Measurements from ENCODE around the gene KRT40. TPM values are rescaled to one million over a fixed set of nuclear protein-coding genes. Genes with fewer than 3 reads are reported as not detected.

Gene KRT40
- total and polyA plus RNA-seq, 9 of the 15 experiments (the other 6 are each of a cell fraction or from before 2014, with no cell fraction given) = not detected

- no peak for ATAC-seq
- H3K27ac ChIP-seq (ENCODE audit: extremely low read depth, low read depth, low read length) = no peak overlapping the region
- no peaks in the 10 kb centered on the region for H3K9me1 ChIP-seq (ENCODE audit: control insufficient read depth, insufficient read depth, low read length)
- ChIA-PET CTCF (ENCODE audit: low intra/inter-chr PET ratio) (no interaction called here), POLR2A (interaction anchor here (0.9 to 1.8 kb wide), 2 partner anchors 9 to 30 kb away, joined by 4 read pairs; no protein-coding TSS in a partner anchor)
- no peaks in the 10 kb centered on the region for H4K20me1 ChIP-seq (replicated peaks; ENCODE audit: control insufficient read depth, insufficient read depth, low read length)
- DNase-seq (ENCODE audit: extremely low read depth in 1 of 4, low spot score in 3 of 4) = no peak
- H3K27me3 ChIP-seq (ENCODE audit: control insufficient read depth in 2 of 2, insufficient read depth in 2 of 2, low read length in 2 of 2) = peaks cover 2 to 11% of the 10 kb centered on the region in 2 experiments; a peak in 4 of 5 replicates
- BruUV-seq (replicated peaks) = no TSS peak
- intact Hi-C loops (cut with micrococcal nuclease) (no loop called here), in situ Hi-C loops (cut with MboI) (no loop called here)
- H3K9me3 ChIP-seq (replicated peaks; ENCODE audit: control insufficient read depth, insufficient read depth, low read depth, low read length) = no peaks in the 10 kb centered on the region
- no peaks in the 10 kb centered on the region for H3K79me2 ChIP-seq (ENCODE audit: control insufficient read depth, insufficient read depth, low read length)
- H3K4me2 ChIP-seq (ENCODE audit: insufficient read depth, low read length) = no peak overlapping the region
- H3K4me3 ChIP-seq = no peak overlapping the region
- no peaks in the 10 kb centered on the region for H3K36me3 ChIP-seq (ENCODE audit: control insufficient read depth, insufficient read depth, low read length)
- 2% methylated on average over 7 of the region's 7 CpGs for WGBS (ENCODE audit: insufficient coverage, low coverage, missing lambda C conversion rate)
- no peaks in the 10 kb centered on the region for H3K4me1 ChIP-seq (replicated peaks in 1 of 2; ENCODE audit: control insufficient read depth in 2 of 2, insufficient read depth in 2 of 2, low read length in 2 of 2)
- no peak overlapping the region for H2AFZ ChIP-seq (ENCODE audit: low read depth, low read length)
- no peak for FAIRE-seq
- no peak overlapping the region for H3K9ac ChIP-seq (ENCODE audit: insufficient read depth in 1 of 2, low read depth in 2 of 2, low read length in 2 of 2)
- TF ChIP-seq JUNB (CRISPR knock-in tag; conservative IDR thresholded peaks at IDR 0.05) (no peak), ELF4 (CRISPR knock-in tag; IDR thresholded peaks at IDR 0.05) (no peak), PHB2 (IDR thresholded peaks at IDR 0.05; ENCODE audit: low read depth) (no peak), GABPB1 (CRISPR knock-in tag; IDR thresholded peaks at IDR 0.05) (no peak)
Observed at GRCh38 chr17:40950176-40950575, 34.0 kb downstream of the KRT40 start.

- BruUV-seq (replicated peaks) = no TSS peak
- Histone ChIP-seq H3K36me3 (ENCODE audit: control insufficient read depth, insufficient read depth, low read length) (no peaks in the 10 kb centered on the region), H3K4me2 (ENCODE audit: insufficient read depth, low read length) (no peak overlapping the region), H3K9me3 (replicated peaks; ENCODE audit: control insufficient read depth, insufficient read depth, low read depth, low read length) (no peaks in the 10 kb centered on the region), H3K4me3 (no peak overlapping the region), H3K9me1 (ENCODE audit: control insufficient read depth, insufficient read depth, low read length) (no peaks in the 10 kb centered on the region), H2AFZ (ENCODE audit: low read depth, low read length) (no peak overlapping the region), H3K27me3 (ENCODE audit: control insufficient read depth in 2 of 2, insufficient read depth in 2 of 2, low read length in 2 of 2) (peaks cover 2 to 8% of the 10 kb centered on the region in 2 experiments; a peak in 4 of 5 replicates), H3K79me2 (ENCODE audit: control insufficient read depth, insufficient read depth, low read length) (no peaks in the 10 kb centered on the region), H3K9ac (ENCODE audit: insufficient read depth in 1 of 2, low read depth in 2 of 2, low read length in 2 of 2) (no peak overlapping the region), H3K27ac (ENCODE audit: extremely low read depth, low read depth, low read length) (no peak overlapping the region), H4K20me1 (replicated peaks; ENCODE audit: control insufficient read depth, insufficient read depth, low read length) (no peaks in the 10 kb centered on the region), H3K4me1 (replicated peaks in 1 of 2; ENCODE audit: control insufficient read depth in 2 of 2, insufficient read depth in 2 of 2, low read length in 2 of 2) (no peaks in the 10 kb centered on the region)
- WGBS (ENCODE audit: insufficient coverage, low coverage, missing lambda C conversion rate) = under 1% methylated on average over 10 of the region's 10 CpGs
- DNase-seq (ENCODE audit: extremely low read depth in 1 of 4, low spot score in 3 of 4) (no peak), ATAC-seq (no peak), FAIRE-seq (no peak)
- POLR2A ChIA-PET = interaction anchor here (1.8 kb wide), 1 partner anchor 10 kb away, joined by 4 read pairs; no protein-coding TSS in a partner anchor
- in situ Hi-C loops (cut with MboI) (no loop called here), intact Hi-C loops (cut with micrococcal nuclease) (no loop called here)
- CTCF ChIA-PET (ENCODE audit: low intra/inter-chr PET ratio) = no interaction called here
- no peak for TF ChIP-seq PREB (CRISPR knock-in tag; IDR thresholded peaks at IDR 0.05)
- no peak for TF ChIP-seq RBM14 (IDR thresholded peaks at IDR 0.05; ENCODE audit: borderline replicate concordance, insufficient read depth, low read depth, low read length)
- TF ChIP-seq HOXB6 (CRISPR knock-in tag; IDR thresholded peaks at IDR 0.05; ENCODE audit: borderline replicate concordance) = no peak
- no peak for TF ChIP-seq ARID3A (IDR thresholded peaks at IDR 0.05; ENCODE audit: borderline replicate concordance, low read depth, low read length)
- no peak for TF ChIP-seq BDP1 (IDR thresholded peaks at IDR 0.05; ENCODE audit: insufficient read depth, insufficient read length)
- TF ChIP-seq MYBL2 (IDR thresholded peaks at IDR 0.05; ENCODE audit: low read depth) = no peak
- no peak for TF ChIP-seq MYBL2 (CRISPR knock-in tag; IDR thresholded peaks at IDR 0.05; ENCODE audit: borderline replicate concordance)
- no peak for TF ChIP-seq JUND (IDR thresholded peaks at IDR 0.05; ENCODE audit: borderline replicate concordance, low read depth, low read length)
- no peak for TF ChIP-seq JUND (tag; IDR thresholded peaks at IDR 0.05; ENCODE audit: borderline replicate concordance, low read depth, low read length)
- TF ChIP-seq YY1 (IDR thresholded peaks at IDR 0.05; ENCODE audit: borderline replicate concordance in 1 of 3, control insufficient read depth in 1 of 3, extremely low read depth in 1 of 3, insufficient read depth in 3 of 3, insufficient read length in 1 of 3, insufficient replicate concordance in 2 of 3, low read depth in 1 of 3, low read length in 2 of 3) = no peak
Observed at GRCh38 chr17:40949418-40949817, 34.7 kb downstream of the KRT40 start.

Measured in K562 (cell line).